HG02981 (cell line): ENCODE results near the gene CYFIP2.
A peak's percentile ranks its signal among the peaks of the same experiment; 100 is the strongest.
"Not testable (repeated sequence)": the region's sequence is repeated elsewhere in the genome, so short reads cannot be mapped to it uniquely, and the experiment has no call there.

Source experiments
- ATAC-seq: cut with Tn5 transposase; IDR thresholded peaks from one replicate; pipeline ENCODE4 v1.9.1; 2021; ENCODE audit warnings: mild to moderate bottlenecking, moderate library complexity; ENCODE audit not compliant: unreplicated experiment

Gene CYFIP2

DNA sequence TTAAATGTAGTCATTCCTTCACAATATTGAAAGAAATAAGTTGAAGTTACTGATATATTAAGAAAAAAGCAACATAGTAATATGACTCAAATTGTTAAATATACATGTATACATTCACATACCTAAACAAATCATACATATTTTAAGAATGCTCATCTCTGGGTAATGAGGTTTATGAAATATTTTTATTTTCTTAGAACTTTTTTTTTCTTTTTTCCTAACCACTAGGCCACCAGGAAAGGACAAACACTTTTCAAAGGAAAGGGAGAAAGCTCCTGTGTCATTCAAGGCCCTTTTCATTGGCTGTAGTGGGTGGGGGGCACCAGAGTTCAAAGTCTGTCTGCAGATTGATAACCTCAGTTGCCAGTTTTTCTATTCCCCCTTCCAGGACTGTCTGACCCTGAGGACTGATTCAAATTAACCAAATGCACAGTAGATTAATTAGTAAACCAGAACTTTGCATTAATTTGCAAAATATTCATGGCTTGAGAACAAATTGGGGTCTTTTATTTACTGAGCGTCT is 121.2 kb downstream of the CYFIP2 start:
- ATAC-seq: no peak

DNA sequence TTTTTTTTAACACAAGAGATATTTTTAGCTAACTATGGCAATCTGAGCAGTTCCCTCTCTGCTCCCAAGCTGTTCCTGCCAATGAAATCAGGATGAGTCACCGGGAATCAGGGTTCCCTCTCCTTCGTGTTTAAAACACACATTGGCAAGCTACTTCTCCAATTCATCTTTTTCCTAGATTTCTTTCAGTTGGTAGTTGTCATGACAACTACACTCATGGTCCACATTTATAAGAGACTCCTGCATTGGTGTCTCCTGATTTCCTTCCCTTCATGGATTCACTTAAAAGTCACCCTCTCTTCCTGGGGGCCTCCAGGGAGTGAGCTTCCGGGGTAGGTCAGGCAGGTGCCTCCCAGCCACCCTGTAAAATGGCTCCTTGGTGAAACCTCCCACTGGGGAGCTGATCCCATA is 121.8 kb downstream of the CYFIP2 start:
- no peak for ATAC-seq

DNA sequence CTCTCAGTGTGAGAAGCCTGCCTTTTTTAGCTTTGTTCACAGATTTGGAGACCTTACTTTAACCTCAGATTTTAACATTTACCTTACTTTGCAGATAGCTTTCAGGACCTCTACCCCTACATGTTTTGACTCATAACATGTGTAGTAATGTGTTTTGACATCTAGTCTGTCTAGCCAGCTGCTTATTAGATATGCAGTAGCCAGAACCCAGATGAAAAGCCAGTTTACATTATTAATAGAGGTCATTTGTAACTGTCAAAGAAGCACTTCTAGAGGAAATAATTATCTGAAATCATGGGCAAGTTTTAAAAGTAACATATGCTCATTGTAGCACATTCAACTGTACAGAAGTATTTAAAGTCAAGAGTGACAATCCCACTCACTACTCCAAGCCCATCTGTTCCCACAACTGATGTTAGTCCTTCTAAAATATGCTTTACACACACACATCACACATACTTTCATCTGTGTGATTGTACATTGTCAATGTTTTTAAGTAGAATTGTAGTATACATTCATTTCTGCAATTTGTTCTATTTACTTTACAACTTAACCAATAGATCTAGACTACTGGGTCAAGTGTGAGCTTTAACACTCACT is 122.3 kb downstream of the CYFIP2 start:
- ATAC-seq: no peak

DNA sequence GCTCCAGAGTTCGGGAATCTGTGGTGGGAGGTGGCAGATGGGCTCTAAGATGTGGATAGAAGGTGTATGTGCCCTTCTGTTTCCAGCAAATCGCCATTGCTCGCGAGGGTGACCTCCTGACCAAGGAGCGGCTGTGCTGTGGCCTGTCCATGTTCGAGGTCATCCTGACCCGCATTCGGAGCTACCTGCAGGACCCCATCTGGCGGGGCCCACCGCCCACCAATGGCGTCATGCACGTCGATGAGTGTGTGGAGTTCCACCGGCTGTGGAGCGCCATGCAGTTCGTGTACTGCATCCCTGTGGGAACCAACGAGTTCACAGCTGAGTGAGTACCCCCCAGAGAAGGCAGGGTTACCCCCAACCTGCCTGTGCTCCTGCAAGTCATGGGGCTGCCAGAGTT is 123.2 kb downstream of the CYFIP2 start:
- no peak for ATAC-seq

DNA sequence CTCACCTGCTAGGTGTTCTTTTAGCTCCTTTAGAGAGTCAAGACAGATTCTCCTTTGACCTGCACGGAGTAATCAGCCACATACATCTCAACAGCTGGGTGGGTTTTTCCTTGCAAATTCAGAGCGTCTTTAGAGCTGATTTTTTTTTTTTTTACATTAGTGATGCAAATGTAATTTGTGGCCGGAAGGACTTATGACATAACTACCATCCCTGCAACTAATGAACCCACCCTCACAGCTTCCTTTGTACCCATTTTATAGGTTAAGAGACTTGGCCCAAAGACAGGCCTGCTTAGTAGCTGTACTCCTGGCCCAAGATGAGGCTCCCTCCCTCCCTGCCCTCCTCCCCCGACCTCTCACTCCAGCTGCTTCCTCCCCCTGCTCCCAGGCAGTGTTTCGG is 124.2 kb downstream of the CYFIP2 start:
- no peak for ATAC-seq

DNA sequence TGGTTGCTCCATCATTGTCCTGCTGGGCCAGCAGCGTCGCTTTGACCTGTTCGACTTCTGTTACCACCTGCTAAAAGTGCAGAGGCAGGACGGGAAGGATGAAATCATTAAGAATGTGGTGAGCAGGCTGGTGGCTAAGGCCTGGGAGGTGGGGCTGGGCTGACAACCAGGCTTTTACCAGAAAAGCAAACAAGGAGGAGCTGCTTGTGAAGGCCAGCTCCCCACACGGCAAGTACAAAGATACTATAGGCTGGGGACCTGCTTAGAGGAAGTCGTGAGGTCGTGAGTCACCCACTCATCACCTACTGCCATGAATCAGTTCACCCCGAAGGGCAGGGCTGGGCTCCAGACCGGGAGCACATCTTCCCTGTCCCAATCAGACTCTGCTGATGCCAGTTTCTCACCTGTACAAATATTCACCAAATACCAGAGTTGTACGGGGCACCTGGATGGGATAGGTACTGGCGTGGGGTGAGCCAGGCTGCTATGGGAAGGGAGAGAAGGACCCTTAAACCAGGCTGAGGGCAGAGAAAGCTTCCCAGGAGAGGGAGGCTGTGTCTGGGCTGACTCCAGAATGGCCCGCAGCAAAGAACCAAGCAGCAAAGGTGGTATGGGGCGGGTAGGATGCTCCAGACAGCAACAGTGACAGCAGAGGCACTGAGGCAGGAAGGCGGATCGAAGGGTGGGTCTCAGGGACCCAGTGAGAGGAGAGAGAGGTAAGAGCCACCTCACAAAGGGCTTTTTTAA is 124.8 kb downstream of the CYFIP2 start:
- no peak for ATAC-seq

DNA sequence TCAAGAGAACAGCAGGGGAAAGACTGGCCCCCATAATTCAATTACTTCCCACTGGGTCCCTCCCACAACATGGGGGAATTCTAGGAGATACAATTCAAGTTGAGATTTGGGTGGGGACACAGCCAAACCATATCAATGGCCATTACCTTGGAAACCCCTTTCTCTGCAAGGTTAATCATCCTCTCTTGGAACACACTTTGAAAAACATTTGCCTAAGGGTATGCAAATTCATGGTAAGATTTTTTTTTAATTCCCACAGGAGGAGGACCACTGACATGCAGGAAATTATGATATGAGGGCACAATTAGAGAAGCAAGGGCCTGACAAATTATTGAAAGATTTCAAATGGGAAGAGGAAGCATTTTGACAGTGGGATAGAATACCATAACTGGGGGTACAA is 132.4 kb downstream of the CYFIP2 start:
- no peak for ATAC-seq

DNA sequence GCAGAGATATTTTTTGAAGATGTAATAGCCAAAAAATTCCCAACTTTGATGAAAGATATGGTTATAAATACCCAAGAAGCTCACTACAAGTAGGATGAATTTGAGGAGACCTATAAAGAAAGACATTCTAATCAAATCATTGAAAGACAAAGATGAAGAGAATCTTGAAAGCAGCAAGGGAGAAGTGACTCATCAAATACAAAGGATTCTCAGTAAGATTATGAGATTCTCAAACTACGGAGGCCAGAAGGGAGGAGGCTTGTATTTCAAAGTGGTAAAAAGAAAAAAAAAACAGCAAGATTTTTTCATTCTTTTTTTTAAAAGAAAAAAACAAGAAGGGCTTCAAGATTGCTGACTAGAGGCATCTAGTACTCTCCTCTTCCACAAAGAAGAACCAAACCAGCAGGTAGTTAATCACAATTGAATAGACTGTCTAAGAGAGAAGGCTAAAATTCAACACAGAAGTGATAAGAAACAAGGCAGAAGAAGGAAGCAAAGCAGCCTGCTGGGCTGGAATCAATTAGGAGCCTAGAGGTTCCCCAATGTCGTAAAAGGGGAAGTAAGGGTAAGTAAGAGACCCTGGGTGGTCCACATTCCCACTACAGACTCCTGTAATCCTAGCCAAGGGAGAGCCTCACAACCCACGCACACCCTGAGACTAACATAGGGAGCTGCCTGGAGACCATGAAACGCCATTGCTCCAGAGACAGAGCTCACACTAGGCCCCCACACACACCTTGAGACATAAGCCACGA is 135.0 kb downstream of the CYFIP2 start:
- no peak for ATAC-seq

DNA sequence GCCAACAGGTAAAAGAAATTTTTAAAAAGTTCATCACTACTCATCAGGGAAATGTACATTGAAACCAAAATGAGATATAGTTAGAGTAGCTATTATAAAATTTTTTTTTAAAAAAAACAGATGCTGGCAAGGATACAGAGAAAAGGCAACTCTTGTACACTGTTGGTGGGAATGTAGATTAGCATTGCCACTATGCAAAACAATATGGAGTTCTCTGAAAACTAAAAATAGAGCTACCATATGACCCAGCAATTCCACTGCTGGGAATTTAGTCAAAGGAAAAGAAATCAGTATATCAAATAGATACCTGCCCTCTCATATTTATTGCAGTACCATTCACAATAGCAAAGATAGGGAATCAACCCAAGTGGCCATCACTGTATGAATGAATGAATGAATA is 149.9 kb downstream of the CYFIP2 start:
- ATAC-seq: no peak

DNA sequence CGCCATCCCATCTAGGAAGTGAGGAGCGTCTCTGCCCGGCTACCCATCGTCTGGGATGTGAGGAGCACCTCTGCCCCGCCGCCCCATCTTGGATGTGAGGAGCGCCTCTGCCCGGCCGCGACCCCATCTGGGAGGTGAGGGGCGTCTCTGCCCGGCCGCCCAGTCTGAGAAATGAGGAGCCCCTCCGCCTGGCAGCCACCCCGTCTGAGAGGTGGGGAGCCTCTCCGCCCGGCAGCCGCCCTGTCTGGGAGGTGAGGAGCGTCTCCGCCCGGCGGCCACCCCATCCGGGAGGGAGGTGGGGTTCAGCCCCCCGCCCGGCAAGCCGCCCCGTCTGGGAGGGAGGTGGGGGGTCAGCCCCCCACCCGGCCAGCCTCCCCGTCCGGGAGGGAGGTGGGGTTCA is 153.6 kb downstream of the CYFIP2 start:
- not testable (repeated sequence) for ATAC-seq

DNA sequence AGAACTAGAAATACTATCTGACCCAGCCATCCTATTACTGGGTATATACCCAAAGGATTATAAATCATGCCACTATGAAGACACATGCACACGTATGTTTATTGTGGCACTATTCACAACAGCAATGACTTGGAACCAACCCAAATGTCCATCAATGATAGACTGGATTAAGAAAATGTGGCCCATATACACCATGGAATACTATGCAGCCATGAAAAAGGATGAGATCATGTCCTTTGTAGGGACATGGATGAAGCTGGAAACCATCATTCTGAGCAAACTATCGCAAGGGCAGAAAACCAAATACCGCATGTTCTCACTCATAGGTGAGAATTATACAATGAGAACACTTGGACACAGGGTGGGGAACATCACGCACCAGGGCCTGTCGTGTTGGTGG is 164.0 kb downstream of the CYFIP2 start:
- not testable (repeated sequence) for ATAC-seq

DNA sequence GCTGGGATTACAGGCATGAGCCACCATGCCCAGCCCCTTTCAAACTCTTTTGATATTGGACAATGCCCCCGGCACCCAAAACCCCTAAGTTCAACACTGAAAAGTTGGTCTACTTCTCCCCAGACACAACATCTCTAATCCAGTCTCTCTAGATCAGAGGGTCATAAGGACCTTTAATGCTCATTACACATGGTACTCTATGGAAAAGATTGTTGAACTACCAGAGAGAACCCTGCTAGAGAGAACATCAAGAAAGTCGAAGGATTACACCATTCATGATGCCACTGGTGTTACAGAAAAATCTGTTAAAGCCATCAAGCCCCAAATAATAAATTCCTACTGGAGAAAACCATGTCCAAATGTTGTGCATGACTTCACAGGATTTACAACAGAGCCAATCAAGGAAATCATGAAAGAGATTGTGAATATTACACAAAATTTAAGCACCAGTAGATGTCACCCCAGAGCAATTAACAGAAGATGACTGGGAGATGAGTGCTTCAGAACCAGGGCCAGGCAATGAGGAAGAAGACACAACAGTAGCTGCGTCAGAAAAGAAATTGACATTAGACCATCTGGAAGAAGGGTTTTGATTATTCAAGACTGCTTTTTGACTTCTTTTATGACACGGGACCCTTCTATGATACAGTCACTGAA is 165.7 kb downstream of the CYFIP2 start:
- ATAC-seq: peak; percentile 68

DNA sequence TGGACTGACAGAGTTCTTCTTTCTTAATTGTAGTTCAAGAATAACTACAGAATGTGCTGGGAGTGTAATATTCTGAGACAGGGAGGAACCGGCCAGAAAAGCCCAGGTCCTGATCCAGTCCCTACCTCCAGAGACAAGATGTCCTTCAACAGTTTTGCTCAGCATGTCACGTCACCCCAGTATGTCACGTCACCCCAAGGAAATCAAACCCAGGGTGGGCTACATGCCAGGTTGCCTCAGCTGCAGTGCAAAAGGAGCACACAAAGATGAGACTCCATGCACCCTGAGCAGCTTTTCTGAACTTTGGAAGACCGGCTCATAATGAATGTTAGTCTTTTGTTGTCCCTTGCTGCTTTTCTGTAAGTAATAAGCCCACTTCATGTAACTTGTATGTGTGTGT is 168.2 kb downstream of the CYFIP2 start:
- ATAC-seq: no peak

DNA sequence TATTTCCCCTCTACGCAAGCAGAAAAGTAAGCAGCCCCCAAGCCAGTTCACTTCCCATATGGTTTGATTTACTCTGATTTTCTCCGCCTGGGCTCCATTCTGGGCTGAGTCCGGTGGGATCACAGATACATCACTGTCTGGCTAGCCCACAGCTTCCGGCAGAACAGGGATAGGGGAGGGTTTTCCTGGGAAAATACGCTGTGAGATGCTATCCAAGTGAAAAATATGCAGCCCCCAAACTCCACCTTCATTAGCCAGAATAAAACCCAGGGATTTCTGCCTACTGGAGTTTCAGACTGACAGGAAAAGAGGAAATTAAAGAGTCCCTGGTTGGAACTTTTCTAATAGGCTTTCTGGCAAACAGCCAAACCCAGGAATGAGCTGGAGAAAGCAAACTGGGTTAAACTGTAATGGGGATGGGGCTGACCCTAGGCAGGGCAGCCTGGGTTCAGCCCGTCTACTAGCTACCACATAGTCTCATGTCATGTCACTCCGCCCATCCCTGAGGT is 177.2 kb downstream of the CYFIP2 start:
- no peak for ATAC-seq

DNA sequence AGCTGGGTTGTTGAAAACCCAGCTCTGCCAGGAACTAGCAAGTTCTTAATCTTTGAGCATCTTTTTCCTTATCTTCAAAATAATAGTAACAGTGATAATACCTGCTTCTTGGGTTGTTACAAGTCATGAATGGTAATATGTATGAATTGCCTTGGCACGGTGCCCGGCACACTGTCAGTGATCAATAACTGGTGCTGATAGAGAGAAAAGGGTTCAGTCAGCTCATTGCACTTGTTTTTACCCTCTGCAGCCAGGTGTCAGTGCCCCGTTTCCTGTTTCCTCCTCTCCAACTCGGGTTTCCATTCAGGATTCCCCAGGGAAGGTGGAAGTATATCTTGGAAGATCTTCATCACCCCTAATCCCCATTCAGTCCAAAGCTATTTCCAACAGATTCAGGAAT is 178.3 kb downstream of the CYFIP2 start:
- ATAC-seq: no peak
